Stimulated activated naive CD8-positive, alpha-beta T cell treated with anti-CD3 and anti-CD28 coated beads, Interleukin-15, Interleukin-2, amounts not matched to agents 100 ng/mL and 50 ng/mL, for 24 hours (primary cell): Measurements from ENCODE around the gene PRUNE1.

Experiments used
- H3K27ac Mint-ChIP-seq: one replicate; pipeline ENCODE4 v1.8.0; 2021; ENCODE audit warnings: mild to moderate bottlenecking, mixed read lengths
- H3K27me3 Mint-ChIP-seq: one replicate; pipeline ENCODE4 v1.8.0; 2021; ENCODE audit warnings: mixed read lengths
- H3K36me3 Mint-ChIP-seq: one replicate; pipeline ENCODE4 v1.8.0; 2021; ENCODE audit warnings: low read depth, mixed read lengths
- H3K4me1 Mint-ChIP-seq: one replicate; pipeline ENCODE4 v1.8.0; 2021; ENCODE audit warnings: low read depth, mixed read lengths
- H3K4me3 Mint-ChIP-seq: one replicate; pipeline ENCODE4 v1.8.0; 2021; ENCODE audit warnings: mild to moderate bottlenecking, mixed read lengths
- H3K9me3 Mint-ChIP-seq: one replicate; pipeline ENCODE4 v1.8.0; 2021; ENCODE audit warnings: mixed read lengths

Gene PRUNE1

GRCh38 chr1:150995460-150995859, 12.8 kb upstream of the PRUNE1 start:
- Mint-ChIP-seq H3K27ac (peak overlapping the region; percentile 45), H3K36me3 (peaks cover 4% of the 10 kb centered on the region), H3K4me3 (no peak overlapping the region), H3K4me1 (peaks cover 16% of the 10 kb centered on the region), H3K9me3 (no peaks in the 10 kb centered on the region), H3K27me3 (no peaks in the 10 kb centered on the region)

DNA sequence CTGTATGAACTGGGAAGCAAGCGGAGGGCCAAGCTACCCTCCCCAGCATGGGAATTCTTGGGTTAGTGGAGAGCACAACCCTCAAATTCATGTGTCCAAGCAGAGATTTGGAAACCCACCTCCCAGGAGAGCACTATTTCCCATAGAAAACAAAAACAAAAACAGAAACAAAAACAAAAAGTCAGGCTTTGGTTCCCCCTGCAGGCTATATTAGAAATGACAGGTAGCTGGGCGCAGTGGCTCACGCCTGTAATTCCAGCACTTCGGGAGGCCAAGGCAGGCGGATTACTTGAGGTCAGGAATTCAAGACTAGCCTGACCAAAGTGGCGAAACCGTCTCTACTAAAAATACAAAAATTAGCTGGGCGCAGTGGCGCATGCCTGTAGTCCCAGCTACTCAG, 12.4 kb upstream of the PRUNE1 start:
- Mint-ChIP-seq H3K4me1 (peaks cover 19% of the 10 kb centered on the region), H3K9me3 (no peaks in the 10 kb centered on the region), H3K27me3 (no peaks in the 10 kb centered on the region), H3K27ac (peak overlapping the region; percentile 45), H3K4me3 (no peak overlapping the region), H3K36me3 (peaks cover 7% of the 10 kb centered on the region)

DNA sequence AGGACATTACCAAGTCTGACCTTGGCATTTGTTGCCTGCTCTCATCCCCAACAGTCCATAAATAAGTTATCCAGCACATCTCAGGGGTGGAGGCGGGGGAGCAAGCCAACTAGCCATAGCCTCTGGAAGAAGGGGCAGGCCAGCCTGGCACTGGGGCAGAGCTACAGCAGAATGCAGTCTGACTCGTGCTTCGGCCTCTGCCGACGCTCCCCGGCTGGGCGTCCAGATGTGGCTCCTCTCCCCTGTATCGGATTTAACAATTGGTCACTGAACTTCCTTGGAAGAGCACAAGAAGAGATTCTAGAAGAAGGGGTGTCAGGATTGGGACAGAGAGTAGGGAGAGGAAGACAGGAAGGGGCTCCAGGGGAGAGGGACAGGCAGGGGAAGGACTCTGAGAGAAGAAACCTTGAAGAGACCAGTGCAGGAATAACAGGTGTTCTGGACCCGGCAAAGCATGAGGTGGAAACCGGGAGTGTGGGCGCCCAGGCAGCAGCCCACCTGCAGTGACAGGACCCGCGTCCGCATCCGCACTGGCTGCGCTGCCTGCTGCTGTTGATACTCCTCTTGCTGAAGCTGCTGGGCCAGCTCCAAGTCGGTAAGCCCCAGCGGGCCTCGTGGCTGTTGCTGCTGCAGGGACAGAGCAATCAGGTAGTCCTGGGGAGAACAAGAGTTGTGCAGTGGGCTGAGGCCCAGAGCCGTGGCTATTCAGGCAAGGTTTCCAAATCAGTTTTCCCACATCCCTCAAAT, 10.9 kb upstream of the PRUNE1 start:
- H3K4me3 Mint-ChIP-seq = no peak overlapping the region
- peaks cover 13% of the 10 kb centered on the region for H3K36me3 Mint-ChIP-seq
- no peaks in the 10 kb centered on the region for H3K27me3 Mint-ChIP-seq
- no peaks in the 10 kb centered on the region for H3K9me3 Mint-ChIP-seq
- peaks cover 27% of the 10 kb centered on the region for H3K4me1 Mint-ChIP-seq
- no peak overlapping the region for H3K27ac Mint-ChIP-seq

DNA sequence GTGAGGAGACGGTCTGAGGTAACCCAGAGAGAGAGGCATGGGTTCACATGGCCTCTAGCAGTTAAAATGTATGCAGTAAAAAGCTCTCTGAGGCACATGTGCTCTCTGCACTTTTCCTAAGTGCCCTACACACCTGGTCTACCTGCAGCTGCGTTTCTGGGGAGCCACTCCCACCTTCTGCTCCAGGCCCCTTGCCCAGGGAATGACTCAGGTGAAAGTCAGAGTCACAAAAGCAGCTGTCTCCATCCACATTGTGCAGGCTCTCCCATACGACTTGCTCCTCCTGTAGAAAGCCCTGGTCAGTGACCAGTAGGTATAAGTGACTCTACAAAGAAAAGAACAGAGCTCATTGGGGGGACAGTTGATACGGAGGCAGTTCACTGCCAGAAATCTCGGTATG, 10.3 kb upstream of the PRUNE1 start:
- peaks cover 33% of the 10 kb centered on the region for H3K4me1 Mint-ChIP-seq
- H3K27me3 Mint-ChIP-seq = no peaks in the 10 kb centered on the region
- H3K27ac Mint-ChIP-seq = no peak overlapping the region
- H3K36me3 Mint-ChIP-seq = peaks cover 13% of the 10 kb centered on the region
- H3K9me3 Mint-ChIP-seq = no peaks in the 10 kb centered on the region
- no peak overlapping the region for H3K4me3 Mint-ChIP-seq

DNA sequence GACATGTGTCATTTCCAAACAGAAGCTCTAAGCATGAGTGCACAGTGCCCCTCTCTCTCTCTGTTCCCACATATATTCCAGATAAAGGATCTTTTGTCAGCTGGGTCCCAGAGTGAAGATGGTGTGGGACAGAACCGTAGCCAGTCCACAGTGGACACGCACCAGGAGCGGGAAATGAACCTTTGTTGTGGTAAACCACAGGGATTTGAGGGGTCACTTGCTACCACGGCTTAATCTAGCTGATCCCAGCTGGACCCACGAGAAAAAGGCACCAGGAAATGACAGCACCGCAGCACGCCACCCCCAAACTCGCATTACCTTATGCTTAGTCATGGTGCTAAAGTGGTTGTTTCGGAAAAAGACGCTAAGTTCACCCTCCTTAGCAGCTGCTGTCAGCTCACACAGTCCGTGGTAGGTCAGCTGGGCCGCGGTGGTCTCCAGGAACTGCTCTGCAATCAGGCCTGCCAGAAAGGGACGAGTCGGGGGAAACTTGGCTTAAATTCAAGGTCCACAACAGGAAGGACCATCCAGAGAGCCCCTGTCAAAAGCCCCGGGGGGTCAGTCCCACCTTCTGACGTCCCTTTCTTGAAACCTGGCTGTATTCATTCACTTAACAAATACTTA, 9.1 kb upstream of the PRUNE1 start:
- peaks cover 13% of the 10 kb centered on the region for H3K36me3 Mint-ChIP-seq
- H3K27me3 Mint-ChIP-seq = no peaks in the 10 kb centered on the region
- H3K4me1 Mint-ChIP-seq = peaks cover 45% of the 10 kb centered on the region
- H3K27ac Mint-ChIP-seq = peak overlapping the region; percentile 26
- no peaks in the 10 kb centered on the region for H3K9me3 Mint-ChIP-seq
- H3K4me3 Mint-ChIP-seq = no peak overlapping the region

DNA sequence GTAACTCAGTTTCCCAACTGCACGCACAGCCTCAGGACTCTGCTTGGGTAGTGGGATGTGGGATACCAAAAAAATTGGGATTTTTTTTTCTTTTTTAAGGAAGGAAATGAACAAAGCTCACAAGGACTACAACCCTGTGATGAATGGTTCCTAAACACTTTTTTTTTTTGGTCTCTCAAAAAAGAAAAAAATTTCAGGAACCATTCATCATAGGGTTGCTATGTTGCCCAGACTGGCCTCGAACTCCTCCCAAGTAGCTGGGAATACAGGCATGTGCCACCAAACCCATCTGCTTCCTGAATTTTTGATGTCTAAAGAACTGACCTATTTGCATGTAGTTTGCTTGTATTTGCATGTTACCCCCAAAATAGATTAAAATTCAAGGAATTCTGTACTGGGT, 8.3 kb upstream of the PRUNE1 start:
- Mint-ChIP-seq H3K4me1 (peaks cover 52% of the 10 kb centered on the region), H3K4me3 (no peak overlapping the region), H3K9me3 (no peaks in the 10 kb centered on the region), H3K27me3 (no peaks in the 10 kb centered on the region), H3K27ac (no peak overlapping the region), H3K36me3 (peaks cover 13% of the 10 kb centered on the region)

- H3K27me3 Mint-ChIP-seq = no peaks in the 10 kb centered on the region
- H3K4me3 Mint-ChIP-seq = no peak overlapping the region
- peaks cover 13% of the 10 kb centered on the region for H3K36me3 Mint-ChIP-seq
- H3K9me3 Mint-ChIP-seq = no peaks in the 10 kb centered on the region
- peak overlapping the region; percentile 2 for H3K27ac Mint-ChIP-seq
- H3K4me1 Mint-ChIP-seq = peaks cover 57% of the 10 kb centered on the region
These were observed 7.8 kb upstream of the PRUNE1 start for GRCh38 chr1:151000408-151000807.

DNA sequence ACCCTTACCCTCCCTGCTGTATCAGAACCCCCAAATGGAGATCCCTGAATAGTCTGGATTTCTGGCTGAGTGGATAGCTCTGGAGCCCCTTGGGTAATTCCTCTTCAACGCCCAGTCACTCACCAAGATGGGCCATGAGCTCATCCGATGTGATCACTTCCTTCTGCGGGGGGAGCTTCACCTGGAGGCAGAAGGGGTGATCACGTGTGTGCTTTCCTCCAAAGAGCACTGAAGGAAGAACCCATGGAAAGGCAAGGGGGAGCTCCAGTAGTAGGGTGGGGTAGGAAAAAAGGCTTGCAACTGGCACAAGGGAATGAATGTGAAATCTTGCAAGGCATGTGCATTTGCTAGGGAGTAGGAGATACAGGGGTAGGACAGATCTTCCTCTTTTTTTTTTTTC, 6.6 kb upstream of the PRUNE1 start:
- Mint-ChIP-seq H3K9me3 (no peaks in the 10 kb centered on the region), H3K4me3 (no peak overlapping the region), H3K4me1 (peaks cover 68% of the 10 kb centered on the region), H3K27ac (peak overlapping the region; percentile 63), H3K36me3 (peaks cover 13% of the 10 kb centered on the region), H3K27me3 (no peaks in the 10 kb centered on the region)

DNA sequence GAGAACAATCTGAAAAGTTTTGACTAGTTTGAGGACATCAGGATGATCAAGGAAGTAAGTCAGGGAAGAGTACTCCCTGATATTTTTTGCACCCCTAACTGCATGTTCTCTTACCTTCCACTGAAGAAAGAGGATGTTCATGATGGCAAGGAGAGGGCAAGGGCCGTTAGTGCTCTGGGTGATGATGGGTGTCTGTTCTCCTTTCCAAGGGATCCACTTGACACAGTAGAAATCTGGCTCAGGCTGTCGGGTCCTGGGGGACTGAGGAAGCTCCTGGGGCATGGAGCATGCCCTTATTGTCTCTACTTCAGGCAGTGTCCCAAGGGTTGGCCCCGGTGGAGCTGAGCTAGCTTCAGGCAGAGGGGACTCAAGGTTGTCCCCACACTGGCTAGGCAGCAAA, 6.2 kb upstream of the PRUNE1 start:
- no peak overlapping the region for H3K4me3 Mint-ChIP-seq
- peaks cover 73% of the 10 kb centered on the region for H3K4me1 Mint-ChIP-seq
- H3K27me3 Mint-ChIP-seq = no peaks in the 10 kb centered on the region

GRCh38 chr1:151002611-151003010, 5.6 kb upstream of the PRUNE1 start:
- H3K4me3 Mint-ChIP-seq = no peak overlapping the region
- peaks cover 13% of the 10 kb centered on the region for H3K36me3 Mint-ChIP-seq
- H3K4me1 Mint-ChIP-seq = peaks cover 78% of the 10 kb centered on the region
- H3K27me3 Mint-ChIP-seq = no peaks in the 10 kb centered on the region
- H3K9me3 Mint-ChIP-seq = no peaks in the 10 kb centered on the region
- peak overlapping the region; percentile 18 for H3K27ac Mint-ChIP-seq

More for the DNA sequence above, 6.2 kb upstream of the PRUNE1 start:
- H3K36me3 Mint-ChIP-seq = peaks cover 13% of the 10 kb centered on the region
- no peaks in the 10 kb centered on the region for H3K9me3 Mint-ChIP-seq
- peak overlapping the region; percentile 63 for H3K27ac Mint-ChIP-seq

GRCh38 chr1:151003180-151003579, 5.1 kb upstream of the PRUNE1 start:
- peaks cover 13% of the 10 kb centered on the region for H3K36me3 Mint-ChIP-seq
- no peaks in the 10 kb centered on the region for H3K9me3 Mint-ChIP-seq
- no peak overlapping the region for H3K4me3 Mint-ChIP-seq
- peak overlapping the region; percentile 18 for H3K27ac Mint-ChIP-seq
- H3K27me3 Mint-ChIP-seq = no peaks in the 10 kb centered on the region
- peaks cover 83% of the 10 kb centered on the region for H3K4me1 Mint-ChIP-seq

- Mint-ChIP-seq H3K9me3 (no peaks in the 10 kb centered on the region), H3K27ac (peak overlapping the region; percentile 95), H3K36me3 (peaks cover 6% of the 10 kb centered on the region), H3K27me3 (no peaks in the 10 kb centered on the region), H3K4me1 (peaks cover 84% of the 10 kb centered on the region), H3K4me3 (peak overlapping the region; percentile 98)
These were observed 2.4 kb upstream of the PRUNE1 start for GRCh38 chr1:151005729-151006319.

DNA sequence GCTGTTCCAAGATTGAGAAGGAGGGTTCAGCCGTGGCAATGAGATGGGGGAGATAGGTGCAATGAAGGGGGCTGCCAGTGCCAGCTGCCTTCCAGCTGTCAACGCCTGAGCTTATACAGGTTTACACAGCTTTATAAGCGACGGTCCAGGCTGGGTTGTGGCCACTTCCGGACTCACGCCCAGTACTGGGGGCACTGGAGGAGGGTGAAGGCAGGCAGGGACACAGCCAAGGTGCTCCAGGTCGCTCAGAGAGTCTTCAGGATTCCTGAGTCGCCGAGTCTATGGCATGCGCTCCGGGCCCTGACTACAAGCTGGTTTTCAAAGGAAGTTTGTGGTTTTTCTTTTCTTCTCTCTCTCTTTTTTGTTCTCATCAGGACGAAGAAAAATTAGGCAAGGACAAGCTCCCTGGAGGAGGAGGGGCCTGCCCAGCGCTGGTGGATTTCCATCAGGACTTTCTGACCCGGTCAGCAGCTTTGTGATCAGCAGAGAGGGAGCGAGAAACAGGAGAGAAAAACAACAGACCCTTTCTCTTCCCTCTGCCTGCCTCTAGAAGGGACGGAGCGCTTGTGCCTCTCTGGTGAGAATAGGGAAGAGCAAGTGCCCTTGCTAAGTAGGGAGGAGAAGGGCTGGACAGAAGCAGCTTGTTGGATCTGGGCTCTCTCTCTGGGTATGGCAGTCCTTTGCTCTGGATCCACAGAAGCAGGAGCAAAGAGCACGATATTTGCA, 1.8 kb upstream of the PRUNE1 start, which contains the start of gene MINDY1:
Gene MINDY1 (minus strand): TSS at position 576 of the 726 bp plus-strand sequence. CDS start 4,285 bp downstream, outside the sequence.
- Mint-ChIP-seq H3K4me3 (peak within 1 kb of the TSS; percentile 98), H3K27ac (peak within 1 kb of the TSS; percentile 95), H3K27me3 (no peaks in the 10 kb centered on the region), H3K36me3 (peaks cover 6% of the 10 kb centered on the region), H3K4me1 (peaks cover 90% of the 10 kb centered on the region), H3K9me3 (no peaks in the 10 kb centered on the region)

DNA sequence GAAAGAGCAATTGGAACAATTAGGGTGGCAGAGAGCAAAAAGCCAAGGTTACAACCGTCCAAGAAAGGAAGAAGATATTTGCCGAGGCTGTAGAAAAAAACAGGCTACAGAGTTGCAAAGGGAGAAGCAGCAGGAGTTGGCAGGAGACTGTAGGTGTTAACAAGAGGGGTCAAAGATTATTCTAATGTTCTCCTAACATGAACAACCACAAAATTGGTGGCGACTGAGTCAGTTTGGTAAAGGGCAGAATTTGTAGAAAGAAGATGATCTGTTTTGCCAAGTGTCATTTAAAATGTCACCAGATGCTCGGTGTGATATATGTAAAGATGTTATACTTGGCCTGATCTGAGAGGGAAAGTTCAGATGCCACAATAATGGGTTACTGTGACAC, 401 bp upstream of the PRUNE1 start:
- peak overlapping the region; percentile 95 for H3K27ac Mint-ChIP-seq
- H3K27me3 Mint-ChIP-seq = no peaks in the 10 kb centered on the region
- H3K4me1 Mint-ChIP-seq = peaks cover 85% of the 10 kb centered on the region
- no peaks in the 10 kb centered on the region for H3K9me3 Mint-ChIP-seq
- peaks cover 7% of the 10 kb centered on the region for H3K36me3 Mint-ChIP-seq
- H3K4me3 Mint-ChIP-seq = peak overlapping the region; percentile 98

DNA sequence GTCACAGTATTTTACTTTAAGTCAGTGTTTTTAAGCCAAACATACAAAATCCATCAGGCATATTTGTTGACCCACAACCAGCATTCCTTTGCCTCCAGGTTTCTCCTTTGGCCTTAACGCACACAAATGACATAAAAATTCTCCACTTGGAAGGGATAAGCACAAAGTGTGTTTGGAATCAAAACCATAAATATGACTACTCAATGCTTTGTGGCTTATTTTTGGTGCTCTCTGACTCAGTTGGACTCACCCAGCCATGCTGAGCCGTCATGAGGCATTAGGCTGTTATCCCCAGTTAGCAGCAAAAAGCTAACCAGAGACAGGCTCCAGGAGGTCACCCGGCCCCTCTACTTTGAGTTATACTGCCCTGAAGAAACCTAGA, 948 bp downstream of the PRUNE1 start:
- no peaks in the 10 kb centered on the region for H3K9me3 Mint-ChIP-seq
- no peaks in the 10 kb centered on the region for H3K27me3 Mint-ChIP-seq
- H3K4me1 Mint-ChIP-seq = peaks cover 72% of the 10 kb centered on the region

More for the DNA sequence above, 948 bp downstream of the PRUNE1 start:
- Mint-ChIP-seq H3K27ac (peak overlapping the region; percentile 95), H3K36me3 (peaks cover 7% of the 10 kb centered on the region), H3K4me3 (peak overlapping the region; percentile 98)
